Measurements from ENCODE around the gene EPN2. TPM values are rescaled to one million over a fixed set of nuclear protein-coding genes. Genes with fewer than 3 reads are reported as not detected.

Gene EPN2
- total RNA-seq, 4 donors from 2014 or later, result 92.7 to 141 (median 119) TPM

GRCh38 chr17:19260958-19261357, 23.8 kb downstream of the EPN2 start:
- no peak for DNase-seq (ENCODE audit: low spot score in 2 of 2)
- H3K4me3 ChIP-seq, result no peak overlapping the region
- H3K27me3 ChIP-seq, result no peaks in the 10 kb centered on the region
- 67 to 79% methylated on average over 7 of the region's 7 CpGs for WGBS, 2 donors
- H3K9me3 ChIP-seq, result no peaks in the 10 kb centered on the region
- TF ChIP-seq EP300 (IDR thresholded peaks at IDR 0.05), result no peak
- TF ChIP-seq CTCF (IDR thresholded peaks at IDR 0.05), result no peak
- TF ChIP-seq POLR2A (IDR thresholded peaks at IDR 0.05), result no peak
- no peak overlapping the region for H3K27ac ChIP-seq
- no peaks in the 10 kb centered on the region for H3K36me3 ChIP-seq
- H3K4me1 ChIP-seq, result peaks cover 3 to 93% (median 34%) of the 10 kb centered on the region in 4 donors

- Histone ChIP-seq H3K36me3 (no peaks in the 10 kb centered on the region), H3K27me3 (no peaks in the 10 kb centered on the region), H3K4me1 (peaks cover 3 to 96% (median 34%) of the 10 kb centered on the region in 4 donors), H3K27ac (peak overlapping the region in 1 of 4 donors; percentile 58), H3K4me3 (no peak overlapping the region), H3K9me3 (no peaks in the 10 kb centered on the region)
- 66 to 81% methylated on average over 2 of the region's 2 CpGs for WGBS, 2 donors
- no peak for DNase-seq (ENCODE audit: low spot score in 2 of 2)
- TF ChIP-seq POLR2A (IDR thresholded peaks at IDR 0.05), result no peak
- TF ChIP-seq CTCF (IDR thresholded peaks at IDR 0.05), result no peak
- TF ChIP-seq EP300 (IDR thresholded peaks at IDR 0.05), result no peak
Measured at GRCh38 chr17:19261426-19261825, 24.3 kb downstream of the EPN2 start.

- DNase-seq (ENCODE audit: low spot score in 2 of 2), result no peak
- Histone ChIP-seq H3K36me3 (no peaks in the 10 kb centered on the region), H3K4me1 (peaks cover 3 to 94% (median 36%) of the 10 kb centered on the region in 4 donors), H3K27ac (peak overlapping the region in 3 of 4 donors; percentile 27 to 76 (median 73)), H3K9me3 (no peaks in the 10 kb centered on the region), H3K4me3 (no peak overlapping the region), H3K27me3 (no peaks in the 10 kb centered on the region)
- WGBS, 2 donors, result 51 to 55% methylated on average over 8 of the region's 8 CpGs
- no peak for TF ChIP-seq CTCF (IDR thresholded peaks at IDR 0.05)
Measured at GRCh38 chr17:19262650-19263631, 25.8 kb downstream of the EPN2 start.

GRCh38 chr17:19263641-19264051, 26.5 kb downstream of the EPN2 start:
- H3K4me1 ChIP-seq, result peaks cover 3 to 94% (median 43%) of the 10 kb centered on the region in 4 donors
- H3K9me3 ChIP-seq, result no peaks in the 10 kb centered on the region
- TF ChIP-seq CTCF (IDR thresholded peaks at IDR 0.05) (no peak), POLR2A (IDR thresholded peaks at IDR 0.05) (no peak), EP300 (IDR thresholded peaks at IDR 0.05) (no peak)
- no peak overlapping the region for H3K4me3 ChIP-seq
- no peak for DNase-seq (ENCODE audit: low spot score in 2 of 2)
- peak overlapping the region in 3 of 4 donors; percentile 27 to 76 (median 73) for H3K27ac ChIP-seq
- no peaks in the 10 kb centered on the region for H3K36me3 ChIP-seq
- H3K27me3 ChIP-seq, result no peaks in the 10 kb centered on the region
- 50 to 59% methylated on average over 4 of the region's 4 CpGs for WGBS, 2 donors

GRCh38 chr17:19264268-19264667, 27.1 kb downstream of the EPN2 start:
- WGBS, 2 donors, result 49 to 52% methylated on average over 3 of the region's 3 CpGs
- no peak for DNase-seq (ENCODE audit: low spot score in 2 of 2)
- Histone ChIP-seq H3K4me3 (no peak overlapping the region), H3K27ac (peak overlapping the region in 3 of 4 donors; percentile 27 to 76 (median 73)), H3K4me1 (peaks cover 3 to 96% (median 49%) of the 10 kb centered on the region in 4 donors), H3K27me3 (no peaks in the 10 kb centered on the region), H3K9me3 (no peaks in the 10 kb centered on the region), H3K36me3 (no peaks in the 10 kb centered on the region)
- TF ChIP-seq EP300 (IDR thresholded peaks at IDR 0.05), result no peak
- no peak for TF ChIP-seq CTCF (IDR thresholded peaks at IDR 0.05)

Measured in tibial nerve (tissue), 4 donors.